ENCODE data around the gene BID. TPM values are rescaled to one million over a fixed set of nuclear protein-coding genes. Genes with fewer than 3 reads are reported as not detected.

Gene BID
- total and polyA plus RNA-seq, 2 of the 8 experiments (the other 6 are each of a cell fraction or from before 2014, with no cell fraction given), result 39.3 to 114 TPM

DNA sequence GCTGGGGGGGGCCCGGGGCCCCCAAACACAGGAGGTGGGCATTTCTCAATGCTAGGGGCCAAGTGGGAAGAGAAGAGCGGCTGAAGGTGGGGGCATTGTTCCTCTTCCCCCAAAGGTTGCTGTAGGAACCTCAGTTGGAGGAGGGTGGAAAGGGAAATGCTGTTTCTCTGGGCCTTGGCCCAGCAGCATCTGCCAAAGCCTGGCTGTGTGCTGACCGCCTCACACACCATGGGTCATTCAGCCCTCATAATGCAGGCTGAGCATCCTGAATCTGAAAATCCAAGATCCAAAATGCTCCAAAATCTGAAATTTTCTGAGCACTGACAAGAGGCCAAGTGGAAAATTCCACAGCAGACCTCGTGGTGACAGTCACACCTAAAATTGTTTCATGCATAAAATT, 49.0 kb upstream of the BID start:
- no peak overlapping the region for H3K4ac ChIP-seq (replicated peaks; ENCODE audit: insufficient read length, low read depth, low read length)
- H3K4me3 ChIP-seq (ENCODE audit: extremely low read depth in 1 of 4, insufficient read depth in 2 of 4, low read depth in 3 of 4, low read length in 4 of 4), result no peak overlapping the region
- no peak overlapping the region for H4K91ac ChIP-seq (replicated peaks; ENCODE audit: insufficient read length, low read length)
- H3K79me1 ChIP-seq (ENCODE audit: low read depth, low read length), result no peaks in the 10 kb centered on the region; the same call in 1 of the 2 replicates
- no peaks in the 10 kb centered on the region for H3K27me3 ChIP-seq (replicated peaks in 1 of 4; ENCODE audit: control insufficient read depth in 3 of 4, extremely low read depth in 1 of 4, insufficient read depth in 3 of 4, low read length in 3 of 4)
- no peak overlapping the region for H3K9ac ChIP-seq (replicated peaks in 1 of 4; ENCODE audit: extremely low read depth in 1 of 4, low read depth in 3 of 4, low read length in 3 of 4)
- no peak overlapping the region for H3K27ac ChIP-seq (ENCODE audit: low read depth, low read length)
- H2BK120ac ChIP-seq (replicated peaks; ENCODE audit: low read depth, low read length), result no peak overlapping the region
- no peaks in the 10 kb centered on the region for H3K36me3 ChIP-seq (ENCODE audit: control insufficient read depth in 2 of 4, insufficient read depth in 4 of 4, low read length in 3 of 4)
- no peak overlapping the region for H2BK20ac ChIP-seq (ENCODE audit: low read length)
- H2BK5ac ChIP-seq (ENCODE audit: low read depth, low read length), result no peak overlapping the region
- H4K8ac ChIP-seq (ENCODE audit: extremely low read depth, insufficient read depth, low read length), result no peak overlapping the region
- DNase-seq (ENCODE audit: low read depth in 1 of 2, low spot score in 2 of 2), result no peak
- no peak overlapping the region for H3K23ac ChIP-seq (ENCODE audit: insufficient read length)
- POLR2A ChIA-PET (ENCODE audit: partially characterized antibody), result no interaction called here
- H2AK5ac ChIP-seq (ENCODE audit: low read depth, low read length), result no peak overlapping the region
- no peak overlapping the region for H2AFZ ChIP-seq (ENCODE audit: low read length)
- no peak overlapping the region for H4K5ac ChIP-seq (ENCODE audit: insufficient read length, low read depth, low read length)
- H3K56ac ChIP-seq (replicated peaks; ENCODE audit: insufficient read length, low read depth, low read length), result no peak overlapping the region
- no peaks in the 10 kb centered on the region for H3K9me3 ChIP-seq (ENCODE audit: insufficient read depth in 2 of 2, low read depth in 1 of 2, low read length in 1 of 2)
- no peak for FAIRE-seq
- H3K14ac ChIP-seq (ENCODE audit: insufficient read length), result no peak overlapping the region
- no peak overlapping the region for H2BK12ac ChIP-seq (ENCODE audit: low read depth, low read length)
- peaks cover 0 to 2% of the 10 kb centered on the region in 2 experiments for H4K20me1 ChIP-seq (replicated peaks in 1 of 2; ENCODE audit: control insufficient read depth in 1 of 2, insufficient read depth in 2 of 2, low read length in 2 of 2)
- H3K4me1 ChIP-seq (replicated peaks in 1 of 4; ENCODE audit: control insufficient read depth in 3 of 4, insufficient read depth in 4 of 4, low read length in 3 of 4), result no peaks in the 10 kb centered on the region
- H3K18ac ChIP-seq (ENCODE audit: extremely low read depth, low read length), result no peak overlapping the region
- 88% methylated on average over 2 of the region's 4 CpGs; no CpG with 5 or more reads in 1 of the 2 experiments for WGBS, 2 experiments (ENCODE audit: extremely low coverage in 1 of 2, insufficient coverage in 1 of 2, insufficient read length in 1 of 2, insufficient replicate concordance in 2 of 2, low coverage in 1 of 2, low lambda C conversion rate in 2 of 2, missing lambda C conversion rate in 1 of 2)
- no peaks in the 10 kb centered on the region for H3K79me2 ChIP-seq (ENCODE audit: control insufficient read depth in 1 of 2, insufficient read depth in 2 of 2, low read length in 2 of 2)
- no peak overlapping the region for H2BK15ac ChIP-seq (ENCODE audit: low read length)
- CTCF ChIA-PET (ENCODE audit: partially characterized antibody), result interaction anchor here (1.0 to 2.2 kb wide), 2 partner anchors 35 to 39 kb away, joined by 4 to 8 read pairs; no protein-coding TSS in a partner anchor
- no peak overlapping the region for H3K4me2 ChIP-seq (ENCODE audit: insufficient read depth in 1 of 2, low read depth in 2 of 2, low read length in 2 of 2)
- H3K23me2 ChIP-seq (ENCODE audit: low read depth, low read length), result no peaks in the 10 kb centered on the region
- TF ChIP-seq SP4 (IDR thresholded peaks at IDR 0.05; ENCODE audit: low read length) (no peak), RNF2 (IDR thresholded peaks at IDR 0.05; ENCODE audit: borderline replicate concordance, low read depth, low read length, missing control alignments, poor library complexity, severe bottlenecking) (no peak), E2F6 (IDR thresholded peaks at IDR 0.05) (no peak), SAP30 (IDR thresholded peaks at IDR 0.05; ENCODE audit: insufficient read depth, insufficient replicate concordance, low read length) (no peak), SIRT6 (IDR thresholded peaks at IDR 0.05; ENCODE audit: low read length) (no peak), SIN3A (conservative IDR thresholded peaks at IDR 0.05 in 1 of 2, IDR thresholded peaks at IDR 0.05 in 1 of 2; ENCODE audit: low read depth in 1 of 2, low read length in 2 of 2) (no peak), EZH2 (IDR thresholded peaks at IDR 0.05; ENCODE audit: low read depth, low read length, severe bottlenecking) (no peak), EGR1 (IDR thresholded peaks at IDR 0.05; ENCODE audit: borderline replicate concordance, low read depth, low read length) (no peak), CTCF (IDR thresholded peaks at IDR 0.05; ENCODE audit: control extremely low read depth in 1 of 3, insufficient read depth in 1 of 3, low read depth in 1 of 3, low read length in 3 of 3) (no peak), SRF (IDR thresholded peaks at IDR 0.05; ENCODE audit: low read depth, low read length) (no peak)
